ENCODE measurements around the gene SLC35B2.

DNA sequence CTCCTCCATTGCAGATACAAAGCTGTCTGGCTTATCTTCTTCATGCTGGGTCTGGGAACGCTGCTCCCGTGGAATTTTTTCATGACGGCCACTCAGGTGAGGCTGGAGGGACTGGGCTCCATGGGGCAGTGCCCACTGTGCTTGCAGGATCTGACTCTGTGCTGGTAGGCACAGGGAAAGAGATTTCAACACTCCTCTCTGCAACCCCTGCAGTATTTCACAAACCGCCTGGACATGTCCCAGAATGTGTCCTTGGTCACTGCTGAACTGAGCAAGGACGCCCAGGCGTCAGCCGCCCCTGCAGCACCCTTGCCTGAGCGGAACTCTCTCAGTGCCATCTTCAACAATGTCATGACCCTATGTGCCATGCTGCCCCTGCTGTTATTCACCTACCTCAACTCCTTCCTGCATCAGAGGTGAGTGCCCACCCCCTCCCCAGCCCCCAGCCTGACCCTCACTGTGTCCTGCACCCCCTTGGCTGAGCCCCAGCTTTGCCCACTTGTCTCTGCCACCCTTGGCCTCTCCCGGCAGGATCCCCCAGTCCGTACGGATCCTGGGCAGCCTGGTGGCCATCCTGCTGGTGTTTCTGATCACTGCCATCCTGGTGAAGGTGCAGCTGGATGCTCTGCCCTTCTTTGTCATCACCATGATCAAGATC lies 27.8 kb downstream of the SLC35B2 start:
- TF ChIP-seq, protein P1, sequence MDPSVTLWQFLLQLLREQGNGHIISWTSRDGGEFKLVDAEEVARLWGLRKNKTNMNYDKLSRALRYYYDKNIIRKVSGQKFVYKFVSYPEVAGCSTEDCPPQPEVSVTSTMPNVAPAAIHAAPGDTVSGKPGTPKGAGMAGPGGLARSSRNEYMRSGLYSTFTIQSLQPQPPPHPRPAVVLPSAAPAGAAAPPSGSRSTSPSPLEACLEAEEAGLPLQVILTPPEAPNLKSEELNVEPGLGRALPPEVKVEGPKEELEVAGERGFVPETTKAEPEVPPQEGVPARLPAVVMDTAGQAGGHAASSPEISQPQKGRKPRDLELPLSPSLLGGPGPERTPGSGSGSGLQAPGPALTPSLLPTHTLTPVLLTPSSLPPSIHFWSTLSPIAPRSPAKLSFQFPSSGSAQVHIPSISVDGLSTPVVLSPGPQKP (CRISPR knock-in tag; IDR thresholded peaks at IDR 0.05), result no peak
- TF ChIP-seq POLR2AphosphoS5 (IDR thresholded peaks at IDR 0.05; ENCODE audit: control insufficient read depth, insufficient read depth, low read depth, low read length), result no peak

Data from K562 (cell line).